ENCODE results near the gene LBHD2.

The LBHD2 gene

GRCh38 chr14:103132381-103133209 is 48.6 kb downstream of the LBHD2 start:
- no peak for DNase-seq (ENCODE audit: low spot score)

- no peak for DNase-seq (ENCODE audit: low spot score)
These were observed 49.5 kb downstream of the LBHD2 start for GRCh38 chr14:103133210-103134140.

- no peak for DNase-seq (ENCODE audit: low spot score)
These were observed 50.4 kb downstream of the LBHD2 start for GRCh38 chr14:103134405-103134804.

GRCh38 chr14:103134919-103135318 is 50.9 kb downstream of the LBHD2 start:
- DNase-seq (ENCODE audit: low spot score) = no peak

GRCh38 chr14:103135333-103136260 is 51.6 kb downstream of the LBHD2 start:
- DNase-seq (ENCODE audit: low spot score) = no peak

GRCh38 chr14:103136388-103137271 is 52.6 kb downstream of the LBHD2 start:
- DNase-seq (ENCODE audit: low spot score) = peak; percentile 79

GRCh38 chr14:103137689-103138300 is 53.8 kb downstream of the LBHD2 start:
- no peak for DNase-seq (ENCODE audit: low spot score)

- DNase-seq (ENCODE audit: low spot score) = no peak
These were observed 54.5 kb downstream of the LBHD2 start for GRCh38 chr14:103138301-103139131.

GRCh38 chr14:103139132-103140025 is 55.4 kb downstream of the LBHD2 start:
- no peak for DNase-seq (ENCODE audit: low spot score)

Measured in hepatic stellate cell (primary cell).